ENCODE measurements around the gene PRM3.
"Not testable (repeated sequence)": the region's sequence is repeated elsewhere in the genome, so short reads cannot be mapped to it uniquely, and the experiment has no call there.

Gene PRM3

DNA sequence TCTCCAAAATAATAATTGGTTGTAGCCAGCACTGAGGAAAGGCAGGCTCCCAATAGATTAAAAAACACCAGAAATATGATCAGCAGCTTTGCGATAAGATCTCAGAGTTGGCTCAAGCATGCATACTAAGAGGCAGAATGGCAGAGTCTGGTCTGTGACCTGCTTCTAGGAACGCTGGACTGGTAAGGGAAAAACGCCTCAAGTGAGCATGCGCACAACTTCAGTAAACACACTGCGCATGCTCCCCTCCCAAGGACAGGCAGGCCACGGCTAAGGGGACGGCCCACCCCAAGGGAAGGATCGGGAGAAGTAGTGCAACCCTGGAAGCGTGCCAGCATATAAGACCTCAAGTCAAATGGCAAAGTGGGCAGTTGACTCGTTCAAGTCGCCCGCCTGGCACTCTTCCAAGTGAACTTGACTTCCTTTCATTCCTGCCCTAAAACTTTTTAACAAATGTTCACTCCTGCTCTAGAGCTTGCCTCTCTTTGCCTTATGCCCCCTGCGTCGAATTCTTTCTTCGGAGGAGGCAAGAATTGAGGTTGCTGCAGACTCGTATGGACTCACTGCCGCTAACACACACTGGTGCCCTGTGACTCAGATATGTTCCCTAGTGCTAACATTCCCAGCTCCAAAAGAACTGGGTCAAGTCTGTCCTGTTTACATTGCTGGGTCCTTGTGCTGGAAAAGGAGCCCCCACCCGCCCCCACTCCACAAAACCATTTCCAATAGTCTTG lies 30.1 kb upstream of the PRM3 start:
- no peak overlapping the region for H3K4me3 ChIP-seq (ENCODE audit: low read depth, low read length)
- peak; percentile 19 for DNase-seq (ENCODE audit: low read depth)
- TF ChIP-seq, protein P1, sequence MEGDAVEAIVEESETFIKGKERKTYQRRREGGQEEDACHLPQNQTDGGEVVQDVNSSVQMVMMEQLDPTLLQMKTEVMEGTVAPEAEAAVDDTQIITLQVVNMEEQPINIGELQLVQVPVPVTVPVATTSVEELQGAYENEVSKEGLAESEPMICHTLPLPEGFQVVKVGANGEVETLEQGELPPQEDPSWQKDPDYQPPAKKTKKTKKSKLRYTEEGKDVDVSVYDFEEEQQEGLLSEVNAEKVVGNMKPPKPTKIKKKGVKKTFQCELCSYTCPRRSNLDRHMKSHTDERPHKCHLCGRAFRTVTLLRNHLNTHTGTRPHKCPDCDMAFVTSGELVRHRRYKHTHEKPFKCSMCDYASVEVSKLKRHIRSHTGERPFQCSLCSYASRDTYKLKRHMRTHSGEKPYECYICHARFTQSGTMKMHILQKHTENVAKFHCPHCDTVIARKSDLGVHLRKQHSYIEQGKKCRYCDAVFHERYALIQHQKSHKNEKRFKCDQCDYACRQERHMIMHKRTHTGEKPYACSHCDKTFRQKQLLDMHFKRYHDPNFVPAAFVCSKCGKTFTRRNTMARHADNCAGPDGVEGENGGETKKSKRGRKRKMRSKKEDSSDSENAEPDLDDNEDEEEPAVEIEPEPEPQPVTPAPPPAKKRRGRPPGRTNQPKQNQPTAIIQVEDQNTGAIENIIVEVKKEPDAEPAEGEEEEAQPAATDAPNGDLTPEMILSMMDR (IDR thresholded peaks at IDR 0.05; ENCODE audit: control insufficient read depth, extremely low read depth, insufficient read depth): no peak

DNA sequence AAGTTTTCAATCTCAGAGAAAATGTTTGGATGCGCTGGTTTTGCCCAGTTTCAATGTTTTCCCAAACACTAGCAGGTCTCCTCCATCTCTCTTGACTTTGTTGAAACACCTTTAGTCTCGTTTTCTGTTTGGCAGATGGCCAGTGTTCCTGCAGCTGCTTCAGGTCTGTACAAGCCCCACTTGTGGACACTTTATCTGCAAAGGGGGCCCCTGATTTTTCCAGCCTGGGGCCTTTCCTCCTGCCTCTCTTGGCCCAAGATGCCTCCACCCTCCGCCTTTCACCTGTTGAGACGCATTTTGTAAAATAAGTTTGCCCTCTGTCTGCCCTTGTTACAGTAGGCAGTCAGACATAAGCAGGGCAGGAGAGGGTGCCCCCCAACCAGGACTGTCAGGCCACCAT lies 29.5 kb upstream of the PRM3 start:
- TF ChIP-seq, protein P1 (IDR thresholded peaks at IDR 0.05; ENCODE audit: control insufficient read depth, extremely low read depth, insufficient read depth): no peak
- DNase-seq (ENCODE audit: low read depth): no peak

DNA sequence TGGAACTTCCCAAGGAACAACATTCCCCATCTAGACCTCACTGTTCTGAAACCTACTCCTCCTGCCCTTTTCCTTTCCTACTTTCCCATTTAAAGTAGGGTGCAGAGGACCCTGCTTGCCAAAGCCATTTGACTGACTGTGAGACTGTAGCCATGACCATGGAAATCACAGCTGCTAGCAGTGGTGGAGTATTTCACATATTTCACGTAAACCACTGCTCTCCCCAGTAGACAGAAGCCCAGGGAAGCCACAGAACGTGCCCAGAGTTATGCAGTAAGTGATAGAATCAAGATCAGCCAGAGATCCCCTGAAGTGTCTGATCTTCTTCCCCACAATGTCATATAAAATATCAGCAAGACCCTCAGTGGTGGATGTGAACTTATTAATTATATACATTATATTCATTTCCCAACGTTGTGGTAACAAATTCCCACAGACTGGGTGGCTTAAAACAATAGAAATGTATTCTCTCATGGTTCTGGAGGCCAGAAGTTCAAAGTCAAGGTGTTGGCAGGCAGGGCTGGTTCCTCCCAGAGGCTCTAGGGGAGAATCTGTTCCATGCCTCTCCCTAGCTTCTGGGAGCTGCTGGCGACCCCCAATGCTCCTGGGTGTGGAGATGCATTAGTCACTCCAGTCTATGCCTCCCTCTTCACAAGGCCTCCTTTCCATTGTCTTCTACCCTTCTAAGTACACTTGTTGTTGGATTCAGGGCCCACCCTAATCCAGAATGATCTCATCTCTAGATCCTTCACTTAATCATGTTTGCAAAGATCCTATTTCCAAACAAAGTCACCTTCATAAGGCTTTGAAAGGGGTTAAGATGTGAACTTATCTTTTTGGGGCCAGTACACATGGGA lies 28.4 kb upstream of the PRM3 start:
- DNase-seq (ENCODE audit: low read depth): no peak
- TF ChIP-seq, protein P1 (IDR thresholded peaks at IDR 0.05; ENCODE audit: control insufficient read depth, extremely low read depth, insufficient read depth): no peak
- no peak overlapping the region for H3K4me3 ChIP-seq (ENCODE audit: low read depth, low read length)

More for the DNA sequence above, 29.5 kb upstream of the PRM3 start:
- H3K4me3 ChIP-seq (ENCODE audit: low read depth, low read length): no peak overlapping the region

DNA sequence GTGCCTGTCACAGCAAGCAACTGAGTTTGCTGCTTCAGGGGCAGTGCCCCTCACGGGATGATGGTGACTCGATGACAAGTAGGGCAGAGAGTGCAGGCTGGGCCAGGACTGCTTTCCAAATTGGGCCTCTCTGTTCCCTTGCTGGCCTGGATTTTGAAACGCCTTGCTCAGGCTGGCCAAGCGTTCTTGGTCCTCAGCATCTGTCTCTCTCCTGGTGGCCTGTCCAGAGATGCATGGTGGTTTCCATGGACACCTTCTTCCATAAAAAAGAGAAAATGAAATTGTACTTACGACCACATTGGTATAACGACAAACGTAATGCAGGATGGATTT lies 27.1 kb upstream of the PRM3 start:
- TF ChIP-seq, protein P1 (IDR thresholded peaks at IDR 0.05; ENCODE audit: control insufficient read depth, extremely low read depth, insufficient read depth): no peak
- DNase-seq (ENCODE audit: low read depth): no peak
- H3K4me3 ChIP-seq (ENCODE audit: low read depth, low read length): no peak overlapping the region

DNA sequence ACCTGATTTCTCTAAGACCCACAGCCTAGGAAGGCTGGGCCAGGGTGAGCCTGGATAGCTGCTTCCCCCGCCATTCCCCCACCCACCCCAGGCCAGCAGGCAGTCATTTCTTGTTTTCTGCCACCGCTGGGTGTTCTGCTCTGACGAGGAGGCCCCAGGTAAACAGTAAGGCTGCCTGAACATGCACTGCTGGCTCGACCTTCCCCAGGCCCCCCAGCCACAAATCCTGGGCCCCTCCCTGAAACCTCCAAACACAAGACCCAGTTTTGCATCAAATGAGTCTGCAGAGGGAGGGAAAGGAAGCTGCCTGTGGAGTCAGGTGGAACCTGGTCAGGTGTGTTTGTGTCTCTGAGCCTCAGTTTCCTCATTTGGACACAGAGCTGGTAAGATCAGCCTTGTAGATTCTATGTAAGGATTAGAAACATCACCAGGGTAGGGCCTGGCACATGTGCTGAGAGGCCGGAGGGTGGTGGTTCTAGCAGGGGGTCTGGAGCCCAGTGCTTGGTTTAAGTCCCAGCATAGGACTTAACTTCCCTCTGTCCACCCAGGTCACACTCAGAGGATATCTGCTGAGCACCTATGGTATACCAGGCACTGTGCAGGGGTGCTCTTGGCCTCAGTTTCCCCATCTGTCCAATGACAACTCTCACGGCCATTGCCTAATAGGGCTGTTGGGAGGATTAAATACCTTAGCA lies 26.6 kb upstream of the PRM3 start:
- H3K4me3 ChIP-seq (ENCODE audit: low read depth, low read length): no peak overlapping the region
- TF ChIP-seq, protein P1 (IDR thresholded peaks at IDR 0.05; ENCODE audit: control insufficient read depth, extremely low read depth, insufficient read depth): no peak
- DNase-seq (ENCODE audit: low read depth): no peak

DNA sequence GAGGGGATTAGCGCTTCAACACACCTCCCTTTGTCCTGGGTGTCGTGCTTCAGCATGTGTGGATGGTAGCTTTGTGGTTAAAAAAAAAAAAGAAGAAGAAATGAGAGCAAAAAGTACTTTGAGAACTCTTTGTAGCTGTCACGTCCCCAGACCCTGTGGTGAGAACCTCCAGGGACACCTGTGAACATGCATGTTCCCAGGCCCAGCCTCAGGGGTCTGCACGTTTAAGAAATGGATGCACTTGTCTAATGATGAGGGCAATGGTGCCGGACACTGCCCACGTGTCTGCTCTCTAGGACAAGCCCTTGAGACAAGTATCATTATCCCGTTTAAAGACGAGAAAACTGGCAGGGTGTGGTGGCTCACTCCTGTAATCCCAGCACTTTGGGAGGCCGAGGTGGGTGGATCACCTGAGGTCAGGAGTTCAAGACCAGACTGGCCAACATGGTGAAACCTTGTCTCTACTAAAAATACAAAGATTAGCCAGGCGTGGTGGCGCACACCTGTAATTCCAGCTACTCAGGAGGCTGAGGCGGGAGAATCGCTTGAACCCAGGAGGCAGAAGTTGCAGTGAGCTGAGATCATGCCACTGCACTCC lies 25.6 kb upstream of the PRM3 start:
- H3K4me3 ChIP-seq (ENCODE audit: low read depth, low read length); DNase-seq (ENCODE audit: low read depth): not testable (repeated sequence)

Measured in LNCaP clone FGC (cell line).